Measurements from ENCODE around the gene CBX3. TPM values are rescaled to one million over a fixed set of nuclear protein-coding genes. Genes with fewer than 3 reads are reported as not detected.

Gene CBX3
- total and polyA plus RNA-seq, 2 of the 8 experiments (the other 6 are each of a cell fraction or from before 2014, with no cell fraction given) = 71.3 to 258 TPM

- TF ChIP-seq CHD7 (IDR thresholded peaks at IDR 0.05; ENCODE audit: insufficient replicate concordance, low read length) = peak; percentile 91
- TF ChIP-seq POU5F1 (IDR thresholded peaks at IDR 0.05; ENCODE audit: low read depth, low read length) = peak; percentile 85
- peak in 1 of 2 experiments; percentile 9; a peak in 1 of 4 replicates for TF ChIP-seq RAD21 (IDR thresholded peaks at IDR 0.05 in 1 of 2, conservative IDR thresholded peaks at IDR 0.05 in 1 of 2; ENCODE audit: low read depth in 2 of 2, low read length in 2 of 2)
- TF ChIP-seq KDM4A (IDR thresholded peaks at IDR 0.05; ENCODE audit: low read depth, low read length, severe bottlenecking) = no peak
- TF ChIP-seq EGR1 (IDR thresholded peaks at IDR 0.05; ENCODE audit: borderline replicate concordance, low read depth, low read length) = peak; percentile 69
- TF ChIP-seq SP1 (IDR thresholded peaks at IDR 0.05; ENCODE audit: low read depth, low read length) = peak; percentile 88
- peak; percentile 18; the same call in 1 of the 2 replicates for TF ChIP-seq TCF12 (IDR thresholded peaks at IDR 0.05; ENCODE audit: low read depth, low read length)
- 0 out of 2 replicates have a peak, but pooled peaks have one; percentile 53 for TF ChIP-seq RBBP5 (IDR thresholded peaks at IDR 0.05; ENCODE audit: borderline replicate concordance, low read depth, low read length)
- TF ChIP-seq JUND (IDR thresholded peaks at IDR 0.05; ENCODE audit: low read length) = peak; percentile 63; the same call in 1 of the 2 replicates
These were observed 47.4 kb upstream of the CBX3 start (continued) for GRCh38 chr7:26153823-26154783.

All from H1 (cell line).